H1 (cell line): ENCODE results near the gene DLEC1. TPM values are rescaled to one million over a fixed set of nuclear protein-coding genes. Genes with fewer than 3 reads are reported as not detected.

ENCODE experiments used
- RXRA ChIP-seq: IDR thresholded peaks from 2 replicates; pipeline ENCODE4 v1.6.1; 2011; ENCODE audit warnings: low read depth, mild to moderate bottlenecking, low read length, moderate library complexity; ENCODE audit not compliant: insufficient read depth
- SAP30 ChIP-seq: fragments of 300-600 bp; sonication (generic); IDR thresholded peaks from 2 replicates; pipeline ENCODE4 v1.7.1; 2012; ENCODE audit warnings: low read length, moderate library complexity, mild to moderate bottlenecking, inconsistent platforms; ENCODE audit not compliant: insufficient read depth, insufficient replicate concordance
- SP1 ChIP-seq: IDR thresholded peaks from 2 replicates; pipeline ENCODE4 v1.6.1; 2011; ENCODE audit warnings: low read depth, low read length
- SP4 ChIP-seq: IDR thresholded peaks from 2 replicates; pipeline ENCODE4 v1.6.1; 2012; ENCODE audit warnings: low read length, inconsistent platforms
- polyA plus RNA-seq, 7 experiments: library from polyadenylated mRNA; depleted of rRNA in 3 of 7; stranded (reverse) in 5 of 7; unstranded in 2 of 7; fragments of >200 nt in 5 of 7; fragments of 200-250 nt in 2 of 7; gene quantifications; 1 replicate in 5 of 7; 2 replicates in 1 of 7; 4 replicates in 1 of 7; pipeline versions ENCODE4 v1.2.1 to v1.2.3, GENCODE V29; 2011 to 2013; ENCODE audit warnings: missing spikeins in 2 of 7, mixed read lengths in 2 of 7
- total RNA-seq: library from RNA; stranded (reverse); fragmentation: NEBNext Ultra II Directional; extraction: Animal tissue kit (Norgen Biotek cat#: 25700); gene quantifications from 2 replicates; pipeline ENCODE4 v1.2.1, GENCODE V29; 2021

Gene DLEC1
- total and polyA plus RNA-seq, 2 of the 8 experiments (the other 6 are each of a cell fraction or from before 2014, with no cell fraction given) = 0.26 to 0.76 TPM

GRCh38 chr3:37989821-37990480 lies 49.1 kb upstream of the DLEC1 start (continued):
- TF ChIP-seq SP1 (no peak), SAP30 (no peak), SP4 (no peak), RXRA (no peak)
